HUES64 (cell line): ENCODE data around the gene NDE1. TPM values are rescaled to one million over a fixed set of nuclear protein-coding genes. Genes with fewer than 3 reads are reported as not detected.
"Not testable (repeated sequence)": the region's sequence is repeated elsewhere in the genome, so short reads cannot be mapped to it uniquely, and the experiment has no call there.

Experiments used
- H3K27ac ChIP-seq: 2 replicates; pipeline ENCODE4 v1.7.0; 2013; ENCODE audit warnings: low read depth, low read length, inconsistent platforms
- H3K27me3 ChIP-seq: 2 replicates; pipeline ENCODE4 v1.6.1; 2013; ENCODE audit warnings: mild to moderate bottlenecking, low read length; ENCODE audit not compliant: insufficient read depth
- H3K36me3 ChIP-seq: 2 replicates; pipeline ENCODE4 v1.6.1; 2013; ENCODE audit warnings: mild to moderate bottlenecking, low read length; ENCODE audit not compliant: insufficient read depth
- H3K4me1 ChIP-seq: 2 replicates; pipeline ENCODE4 v1.6.1; 2013; ENCODE audit warnings: mild to moderate bottlenecking, low read length, moderate library complexity; ENCODE audit not compliant: insufficient read depth
- H3K4me3 ChIP-seq: 2 replicates; pipeline ENCODE4 v1.5.1; 2013; ENCODE audit warnings: mild to moderate bottlenecking, low read length, moderate library complexity
- H3K9ac ChIP-seq: 2 replicates; pipeline ENCODE4 v1.6.1; 2013; ENCODE audit warnings: mild to moderate bottlenecking, low read depth, low read length
- H3K9me3 ChIP-seq: 2 replicates; pipeline ENCODE4 v1.6.1; 2013; ENCODE audit warnings: low read depth, low read length; ENCODE audit not compliant: insufficient read depth
- WGBS: fragments of 150-250, 120-280 bp; methylation state at CpG from one replicate; pipeline ENCODE4 v1.1.7; 2013; ENCODE audit warnings: missing lambda C conversion rate; 5-methylcytosine and 5-hydroxymethylcytosine counted together
- polyA plus RNA-seq, 2 experiments: library from polyadenylated mRNA; stranded (reverse); fragments of 50-300 nt; gene quantifications; one replicate each; pipeline ENCODE4 v1.2.3, GENCODE V29; 2013

The NDE1 gene, protein sequence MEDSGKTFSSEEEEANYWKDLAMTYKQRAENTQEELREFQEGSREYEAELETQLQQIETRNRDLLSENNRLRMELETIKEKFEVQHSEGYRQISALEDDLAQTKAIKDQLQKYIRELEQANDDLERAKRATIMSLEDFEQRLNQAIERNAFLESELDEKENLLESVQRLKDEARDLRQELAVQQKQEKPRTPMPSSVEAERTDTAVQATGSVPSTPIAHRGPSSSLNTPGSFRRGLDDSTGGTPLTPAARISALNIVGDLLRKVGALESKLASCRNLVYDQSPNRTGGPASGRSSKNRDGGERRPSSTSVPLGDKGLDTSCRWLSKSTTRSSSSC
- 26.5 TPM for polyA plus RNA-seq (2013, experiment 1 of 2)
- 33.9 TPM for polyA plus RNA-seq (2013, experiment 2 of 2)

DNA sequence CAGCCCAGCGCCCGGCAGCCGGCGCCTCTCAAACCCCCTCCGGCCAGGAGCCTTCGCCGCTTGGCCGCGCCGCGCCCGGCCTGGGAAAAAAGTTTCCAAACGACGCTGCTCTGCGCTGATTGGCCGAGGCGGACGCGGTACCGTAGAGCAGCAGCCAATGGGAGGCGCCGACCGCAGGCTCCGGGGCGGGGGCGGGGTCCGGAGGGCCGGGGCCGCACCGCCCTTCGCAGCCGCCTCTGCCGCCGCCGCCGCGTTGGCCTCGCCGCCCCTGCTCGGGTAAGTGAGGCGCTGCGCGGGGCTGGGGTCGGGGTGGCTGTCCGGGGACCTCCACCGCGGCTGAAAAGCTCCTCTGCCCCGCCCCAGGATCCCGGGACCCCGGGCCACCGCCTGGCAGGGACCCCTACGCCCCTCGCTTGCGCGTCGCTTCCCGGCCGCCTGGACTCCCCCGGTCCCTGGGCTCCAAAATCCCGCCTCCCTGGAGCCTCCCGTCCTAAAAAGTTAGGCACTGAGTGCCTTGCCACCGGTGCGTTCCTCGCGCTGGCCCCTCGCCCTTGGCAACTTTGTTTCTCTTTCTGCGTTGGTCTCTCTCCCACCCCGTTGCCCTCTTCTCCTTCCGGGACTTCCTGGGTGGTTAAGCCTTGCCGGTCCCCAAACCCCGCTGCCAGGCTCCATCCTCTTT, at the start of gene NDE1:
Gene NDE1 (plus strand): TSS at position 227 of the 679 bp plus-strand sequence. CDS start 14,534 bp downstream, outside the sequence.
- no peaks in the 10 kb centered on the region for H3K36me3 ChIP-seq
- H3K27ac ChIP-seq, result peak within 1 kb of the TSS; percentile 32; the same call in 1 of the 2 replicates
- no peaks in the 10 kb centered on the region for H3K4me1 ChIP-seq
- peak within 1 kb of the TSS; percentile 70 for H3K9ac ChIP-seq
- H3K4me3 ChIP-seq, result peak within 1 kb of the TSS; percentile 95
- under 1% methylated on average over 71 of the region's 71 CpGs for WGBS
- H3K27me3 ChIP-seq, result no peaks in the 10 kb centered on the region
- H3K9me3 ChIP-seq, result no peaks in the 10 kb centered on the region

DNA sequence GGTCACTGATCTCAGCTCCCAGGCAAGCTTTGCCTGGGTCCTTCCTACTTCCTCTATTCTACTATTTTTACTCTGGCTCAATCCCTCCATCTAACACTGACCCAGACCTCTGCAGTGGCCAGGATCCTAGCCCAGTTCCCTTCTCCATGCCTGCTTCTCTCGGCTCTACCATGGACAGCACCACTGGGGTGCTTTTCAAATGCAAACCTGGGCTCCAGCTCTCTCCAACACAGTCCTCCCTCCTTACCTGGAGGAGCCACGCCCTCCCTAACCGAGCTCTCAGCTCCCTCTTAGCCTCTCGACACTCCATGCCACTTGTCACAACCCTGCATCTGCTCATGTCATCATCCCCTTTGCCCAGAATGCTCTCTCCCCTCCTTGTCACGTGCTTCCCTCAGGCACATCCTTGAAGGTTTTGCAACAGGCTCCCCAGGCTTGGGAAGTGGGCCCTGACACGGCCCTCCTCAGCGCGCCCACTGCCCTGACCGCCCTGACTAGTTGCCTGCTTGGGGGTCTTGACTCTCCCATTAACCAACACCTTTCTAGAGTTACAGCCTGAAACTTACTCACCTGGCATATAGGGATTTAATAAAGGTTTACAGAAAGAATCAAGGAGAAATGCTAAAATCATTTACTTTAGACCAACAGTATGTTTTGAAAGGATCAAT, 48.7 kb upstream of the NDE1 start:
- Histone ChIP-seq H3K4me1 (no peaks in the 10 kb centered on the region), H3K4me3 (no peak overlapping the region), H3K36me3 (peaks cover 87% of the 10 kb centered on the region), H3K27ac (no peak overlapping the region), H3K9me3 (no peaks in the 10 kb centered on the region), H3K9ac (no peak overlapping the region), H3K27me3 (no peaks in the 10 kb centered on the region)
- 67% methylated on average over 9 of the region's 9 CpGs for WGBS

DNA sequence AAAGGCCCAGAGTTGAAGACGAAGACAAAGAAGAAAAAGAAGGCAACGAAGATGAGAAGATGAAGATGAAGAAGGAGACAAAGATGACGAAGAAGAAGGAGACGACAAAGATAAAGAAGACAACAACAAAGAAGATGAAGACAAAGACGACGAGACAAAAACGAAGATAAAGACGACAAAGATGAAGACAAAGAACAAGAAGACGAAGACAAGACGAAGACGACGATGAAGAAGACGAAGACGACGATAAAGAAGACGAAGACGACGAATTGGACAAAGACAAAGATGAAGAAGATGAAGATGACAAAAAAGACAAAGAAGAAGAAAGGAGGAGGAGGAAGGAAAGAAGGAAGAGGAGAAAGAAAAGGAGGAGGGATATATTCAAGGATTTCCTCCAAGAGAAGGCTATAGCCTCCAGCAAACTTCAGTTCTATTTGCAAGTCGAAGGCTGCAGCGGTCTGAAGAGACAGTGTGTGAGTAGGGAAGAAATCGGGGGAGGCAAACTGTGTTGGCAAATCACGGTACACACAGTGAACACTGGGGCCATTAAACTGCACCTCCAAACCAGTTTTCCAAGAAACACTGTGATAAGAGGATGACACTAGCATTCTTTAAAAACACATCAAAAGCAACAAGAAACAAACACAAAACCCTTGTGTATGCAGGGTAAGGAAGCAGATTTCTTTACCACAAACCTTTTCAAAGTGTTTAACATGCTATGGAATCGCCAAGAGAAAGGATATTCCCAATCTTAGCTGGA, 47.6 kb upstream of the NDE1 start:
- no peak overlapping the region for H3K27ac ChIP-seq
- no peaks in the 10 kb centered on the region for H3K9me3 ChIP-seq
- no peak overlapping the region for H3K9ac ChIP-seq
- peaks cover 83% of the 10 kb centered on the region for H3K36me3 ChIP-seq
- 96% methylated on average over 23 of the region's 23 CpGs for WGBS
- no peaks in the 10 kb centered on the region for H3K27me3 ChIP-seq
- no peaks in the 10 kb centered on the region for H3K4me1 ChIP-seq
- H3K4me3 ChIP-seq, result no peak overlapping the region

DNA sequence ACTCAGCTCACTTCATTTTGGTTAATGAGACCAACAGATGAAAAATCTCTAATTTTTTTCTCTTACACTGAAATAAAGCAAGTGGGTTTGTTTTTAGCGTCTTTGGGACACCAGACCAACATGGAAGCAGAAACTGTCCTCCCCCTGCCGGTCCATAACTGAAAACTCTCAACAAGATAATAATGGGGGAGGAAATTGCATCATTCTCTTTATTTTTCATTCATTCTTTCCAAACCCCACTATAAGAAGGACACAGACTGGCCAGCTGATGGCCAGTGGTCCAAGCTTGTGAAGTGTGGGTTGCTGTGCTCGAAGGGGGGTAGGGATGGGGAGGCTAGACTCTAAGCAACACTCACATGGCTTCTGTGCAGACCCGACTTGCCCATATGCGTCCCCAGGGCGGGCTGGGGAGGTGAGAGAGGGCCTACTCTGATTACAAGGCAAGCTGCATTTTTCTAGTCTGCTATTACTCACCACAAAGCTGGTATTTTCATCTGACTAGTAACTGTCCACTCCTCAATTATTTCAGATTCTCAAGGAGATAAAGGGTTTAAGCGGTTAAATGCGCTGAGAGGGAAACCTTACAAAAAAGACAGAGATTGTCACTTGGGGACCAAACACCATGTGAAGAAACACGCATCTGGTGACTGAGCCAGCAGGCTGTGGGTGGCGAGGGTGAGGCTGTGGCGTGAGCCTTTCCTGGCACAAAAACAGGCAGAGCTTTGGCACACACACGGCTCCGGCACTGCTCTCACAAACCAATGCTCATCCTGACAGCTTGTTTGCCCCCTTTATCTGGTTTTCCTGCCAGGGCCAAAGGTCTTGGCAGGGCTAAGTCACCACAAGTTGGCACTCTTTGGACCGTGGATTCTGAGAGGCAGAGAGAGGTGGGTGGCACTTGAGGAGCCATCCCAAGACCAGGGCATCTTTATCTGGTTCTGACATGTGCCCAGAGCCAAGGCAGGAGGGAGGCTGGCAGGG, 45.3 kb upstream of the NDE1 start:
- WGBS, result 92% methylated on average over 12 of the region's 14 CpGs
- H3K9ac ChIP-seq, result no peak overlapping the region
- no peak overlapping the region for H3K27ac ChIP-seq
- H3K9me3 ChIP-seq, result no peaks in the 10 kb centered on the region
- H3K36me3 ChIP-seq, result peaks cover 81% of the 10 kb centered on the region
- H3K4me3 ChIP-seq, result no peak overlapping the region
- no peaks in the 10 kb centered on the region for H3K27me3 ChIP-seq
- no peaks in the 10 kb centered on the region for H3K4me1 ChIP-seq

DNA sequence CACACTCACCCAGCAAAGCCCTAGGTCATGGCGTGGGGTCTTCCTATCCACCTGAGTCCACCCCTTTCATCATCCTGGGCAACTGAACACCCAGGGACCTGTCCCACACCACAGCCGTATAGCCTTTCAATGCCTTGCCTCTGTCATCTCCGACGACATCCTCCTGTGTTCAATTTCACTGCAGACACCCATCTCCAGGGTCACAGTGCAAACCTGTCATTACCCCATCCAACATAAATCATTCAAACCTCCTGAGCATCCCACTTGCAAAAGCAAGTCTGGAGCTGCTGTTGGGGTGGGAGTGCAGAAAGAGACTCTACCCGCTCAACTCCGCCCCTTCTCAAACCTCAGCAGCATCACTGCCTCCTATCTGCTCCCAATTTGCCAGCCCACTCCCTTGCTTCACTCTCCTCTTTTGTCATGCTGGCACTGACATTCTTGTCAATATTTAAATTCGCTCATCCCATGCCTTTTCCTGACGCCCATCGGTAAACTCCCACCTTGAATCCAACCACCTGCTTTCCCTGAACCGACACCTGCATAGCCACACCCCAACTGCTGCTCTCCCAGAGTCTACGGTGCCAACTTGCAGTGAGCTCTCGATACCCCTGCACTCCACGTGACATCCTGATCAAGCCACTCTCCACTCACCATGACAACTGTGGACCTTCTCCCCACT, 44.1 kb upstream of the NDE1 start:
- Histone ChIP-seq H3K27ac (no peak overlapping the region), H3K27me3 (no peaks in the 10 kb centered on the region), H3K4me3 (no peak overlapping the region), H3K9me3 (no peaks in the 10 kb centered on the region), H3K36me3 (peaks cover 82% of the 10 kb centered on the region), H3K9ac (no peak overlapping the region), H3K4me1 (no peaks in the 10 kb centered on the region)
- WGBS, result 91% methylated on average over 13 of the region's 13 CpGs

DNA sequence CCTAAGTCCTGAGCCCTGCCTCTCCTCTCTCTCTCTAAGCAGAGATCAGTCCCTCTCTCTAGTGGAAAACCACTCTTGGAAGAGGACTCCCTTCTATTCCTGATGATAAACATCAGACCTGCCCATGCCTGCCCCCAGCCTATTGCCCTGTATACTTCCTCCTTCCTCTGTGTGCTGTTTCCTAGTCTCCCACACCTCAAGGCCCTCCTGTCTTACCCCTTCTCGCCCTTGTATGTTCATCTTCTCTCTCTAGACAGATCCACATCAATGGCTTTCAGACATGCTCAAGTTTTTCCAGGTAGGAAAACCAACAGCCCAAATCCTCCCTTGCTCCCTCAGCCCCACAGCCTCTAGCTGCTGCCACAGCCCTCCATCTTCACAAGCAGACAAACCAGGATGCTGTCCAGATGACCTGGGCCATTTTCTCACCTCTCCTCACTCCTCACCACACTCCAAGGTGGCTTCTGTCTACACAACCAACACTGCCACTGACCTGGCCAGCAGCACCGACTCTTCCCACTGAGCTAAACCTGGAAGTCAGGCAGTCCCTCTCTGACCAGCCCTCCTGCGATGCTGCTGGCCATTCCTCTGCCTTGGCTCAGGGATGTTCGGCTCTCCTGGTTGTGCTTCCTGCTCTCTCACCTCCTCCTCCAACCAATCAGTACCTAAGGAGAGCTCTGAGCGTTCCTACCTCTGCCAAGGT, 43.4 kb upstream of the NDE1 start:
- WGBS, result 90% methylated on average over 5 of the region's 5 CpGs
- H3K4me1 ChIP-seq, result no peaks in the 10 kb centered on the region
- peaks cover 84% of the 10 kb centered on the region for H3K36me3 ChIP-seq
- H3K27ac ChIP-seq, result no peak overlapping the region
- no peak overlapping the region for H3K4me3 ChIP-seq
- no peaks in the 10 kb centered on the region for H3K27me3 ChIP-seq
- no peak overlapping the region for H3K9ac ChIP-seq
- H3K9me3 ChIP-seq, result no peaks in the 10 kb centered on the region

DNA sequence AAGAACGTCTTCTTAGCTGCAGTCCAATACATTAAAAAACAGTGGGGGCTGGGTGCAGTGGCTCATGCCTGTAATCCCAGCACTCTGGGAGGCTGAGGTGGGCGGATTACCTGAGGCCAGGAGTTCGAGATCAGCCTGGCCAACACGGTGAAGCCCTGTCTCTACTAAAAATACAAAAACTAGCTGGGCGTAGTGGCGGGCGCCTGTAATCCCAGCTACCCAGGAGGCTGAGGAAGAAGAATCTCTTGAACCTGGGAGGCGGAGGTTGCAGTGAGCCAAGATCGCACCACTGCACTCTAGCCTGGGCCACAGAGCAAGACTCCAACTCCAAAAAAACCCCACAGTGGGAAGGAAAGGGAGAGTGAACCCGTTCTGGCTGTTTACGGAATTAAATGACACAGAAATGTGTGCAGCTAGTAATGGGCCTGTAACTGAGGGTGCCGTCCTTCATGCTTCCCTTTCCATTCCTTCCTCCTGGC, 42.8 kb upstream of the NDE1 start:
- not testable (repeated sequence) for H3K27ac ChIP-seq, H3K27me3 ChIP-seq, H3K9me3 ChIP-seq, H3K9ac ChIP-seq, H3K4me1 ChIP-seq, H3K4me3 ChIP-seq
- H3K36me3 ChIP-seq, result peaks cover 84% of the 10 kb centered on the region
- WGBS, result 91% methylated on average over 11 of the region's 12 CpGs

DNA sequence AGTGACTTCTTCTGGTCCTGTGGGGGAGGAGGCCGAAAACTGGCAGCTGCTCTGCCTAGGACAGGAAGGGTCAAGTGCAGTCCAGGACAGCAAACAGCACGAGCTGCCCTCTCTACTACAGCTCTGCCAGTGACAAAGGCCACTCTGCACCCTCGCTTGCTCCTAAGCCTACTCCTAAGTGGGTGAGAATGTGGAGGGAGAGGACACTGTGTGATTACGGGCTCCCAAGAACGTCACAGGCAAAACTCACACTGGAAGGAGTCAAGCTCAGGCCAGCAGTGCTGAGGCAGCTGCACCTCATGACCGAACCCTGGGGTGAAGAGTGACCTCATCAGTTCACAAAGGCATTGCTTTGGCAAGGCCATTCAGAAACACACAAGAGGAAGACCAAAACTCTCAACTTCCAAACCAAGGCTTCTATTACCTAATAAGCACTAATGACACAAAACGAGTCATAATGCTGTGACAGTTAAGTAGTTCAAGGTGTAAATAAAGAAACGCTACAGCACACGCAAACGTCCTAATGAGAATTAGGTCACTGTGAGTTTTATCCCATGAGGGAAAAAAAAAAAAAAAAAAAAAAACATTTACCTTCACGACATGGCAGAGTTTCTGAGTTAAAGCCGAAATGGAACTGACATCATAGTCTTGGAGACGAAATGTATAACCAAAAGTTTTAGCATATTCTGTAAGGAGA, 42.2 kb upstream of the NDE1 start:
- Histone ChIP-seq H3K9ac (no peak overlapping the region), H3K4me1 (no peaks in the 10 kb centered on the region), H3K9me3 (no peaks in the 10 kb centered on the region), H3K36me3 (peaks cover 84% of the 10 kb centered on the region), H3K4me3 (no peak overlapping the region), H3K27me3 (no peaks in the 10 kb centered on the region), H3K27ac (no peak overlapping the region)
- WGBS, result 97% methylated on average over 13 of the region's 13 CpGs
